ENCODE results near the gene L1TD1.

GRCh38 chr1:62227496-62227895, 32.8 kb downstream of the L1TD1 start:
- no peak for TF ChIP-seq CTCF (optimal IDR thresholded peaks at IDR 0.05 in 1 of 3, IDR thresholded peaks at IDR 0.05 in 1 of 3, conservative IDR thresholded peaks at IDR 0.05 in 1 of 3; ENCODE audit: extremely low read depth in 1 of 3, insufficient read depth in 2 of 3, low read length in 3 of 3)
- TF ChIP-seq EZH2 (IDR thresholded peaks at IDR 0.05; ENCODE audit: low read length): no peak

Data from keratinocyte (primary cell).